HEK293 (cell line): ENCODE data around the gene C4BPB.

Source experiments
- CTCF ChIA-PET: fragments of 350-600 bp; formaldehyde crosslinking; extraction: SDS; loops from one replicate; lab custom pipeline; 2021; ENCODE audit warnings: antibody characterized with exemption; lab: Yijun Ruan, JAX
- POLR2A ChIA-PET: fragments of 300-600 bp; formaldehyde crosslinking; extraction: SDS; loops from one replicate; lab custom pipeline; 2020; ENCODE audit warnings: antibody characterized with exemption, inconsistent platforms; lab: Yijun Ruan, JAX
- H3K27ac ChIP-seq: fragments of 200-500 bp; sonication (Bioruptor generic); 2 replicates; pipeline ENCODE4 v1.5.1; 2014; ENCODE audit warnings: low read depth, low read length, control low read depth, inconsistent platforms; ENCODE audit errors: extremely low read depth
- H3K36me3 ChIP-seq, 2 experiments: fragments of 200-500 bp in 1 of 2; sonication (Bioruptor generic) in 1 of 2; 1 replicate in 1 of 2; 2 replicates in 1 of 2; pipeline ENCODE4 v1.5.1; 2014 to 2017; ENCODE audit warnings: inconsistent platforms in 2 of 2, low read length in 2 of 2; ENCODE audit not compliant: control insufficient read depth in 2 of 2, insufficient read depth in 1 of 2
- H3K4me1 ChIP-seq: fragments of 200-500 bp; sonication (Bioruptor generic); 2 replicates; pipeline ENCODE4 v1.5.1; 2014; ENCODE audit warnings: mild to moderate bottlenecking, low read length, inconsistent platforms; ENCODE audit not compliant: control insufficient read depth, insufficient read depth
- H3K4me3 ChIP-seq: 2 replicates; pipeline ENCODE4 v1.5.1; 2011; ENCODE audit warnings: low read depth, mild to moderate bottlenecking, control low read depth, low read length, moderate library complexity
- H3K9me3 ChIP-seq: fragments of 200-500 bp; sonication (Bioruptor generic); 2 replicates; pipeline ENCODE4 v1.5.1; 2014; ENCODE audit warnings: low read depth, low read length, inconsistent platforms; ENCODE audit not compliant: control insufficient read depth, insufficient read depth
- GLI2 ChIP-seq: fragments of 450-650 bp; formaldehyde crosslinking; IDR thresholded peaks from 2 replicates; pipeline ENCODE4; 2017; ENCODE audit warnings: missing biosample characterization, missing genetic modification characterization, low read depth, borderline replicate concordance
- HOXD13 ChIP-seq: sonication (generic); formaldehyde crosslinking; IDR thresholded peaks from 2 replicates; pipeline ENCODE4 v1.8.0; 2022; ENCODE audit warnings: missing genetic modification reagents, borderline replicate concordance
- OVOL3 ChIP-seq: fragments of 450-650 bp; formaldehyde crosslinking; IDR thresholded peaks from 2 replicates; pipeline ENCODE4 v1.5.1; 2016; ENCODE audit warnings: missing biosample characterization, missing genetic modification characterization
- SCRT1 ChIP-seq: fragments of 450-650 bp; formaldehyde crosslinking; IDR thresholded peaks from 2 replicates; pipeline ENCODE4 v1.5.1; 2016; ENCODE audit warnings: missing biosample characterization, missing genetic modification characterization, borderline replicate concordance
- YY2 ChIP-seq: fragments of 450-650 bp; formaldehyde crosslinking; IDR thresholded peaks from 2 replicates; pipeline ENCODE4 v1.5.1; 2016; ENCODE audit warnings: missing biosample characterization, missing genetic modification characterization
- ZNF23 ChIP-seq: fragments of 450-650 bp; formaldehyde crosslinking; IDR thresholded peaks from 2 replicates; pipeline ENCODE4 v1.5.1; 2016; ENCODE audit warnings: missing biosample characterization, missing genetic modification characterization, borderline replicate concordance
- ZNF366 ChIP-seq: fragments of 450-650 bp; formaldehyde crosslinking; conservative IDR thresholded peaks from 2 replicates; pipeline ENCODE4 v1.5.1; 2016; ENCODE audit warnings: missing biosample characterization, missing genetic modification characterization
- ZNF404 ChIP-seq: fragments of 450-650 bp; formaldehyde crosslinking; IDR thresholded peaks from 2 replicates; pipeline ENCODE4 v1.5.1; 2017; ENCODE audit warnings: missing biosample characterization, missing genetic modification characterization
- ZNF423 ChIP-seq: fragments of 450-650 bp; formaldehyde crosslinking; IDR thresholded peaks from 2 replicates; pipeline ENCODE4 v1.5.1; 2016; ENCODE audit warnings: missing biosample characterization, missing genetic modification characterization
- ZNF426 ChIP-seq: fragments of 450-650 bp; formaldehyde crosslinking; IDR thresholded peaks from 2 replicates; pipeline ENCODE4 v1.5.1; 2017; ENCODE audit warnings: missing biosample characterization, missing genetic modification characterization, mild to moderate bottlenecking, inconsistent platforms, moderate library complexity
- ZNF529 ChIP-seq: fragments of 450-650 bp; formaldehyde crosslinking; IDR thresholded peaks from 2 replicates; pipeline ENCODE4 v1.5.1; 2017; ENCODE audit warnings: missing genetic modification characterization, missing biosample characterization; ENCODE audit not compliant: insufficient replicate concordance
- ZNF664 ChIP-seq: fragments of 450-650 bp; formaldehyde crosslinking; IDR thresholded peaks from 2 replicates; pipeline ENCODE4 v1.5.1; 2016; ENCODE audit warnings: missing biosample characterization, missing genetic modification characterization
- ZNF707 ChIP-seq: fragments of 450-650 bp; formaldehyde crosslinking; IDR thresholded peaks from 2 replicates; pipeline ENCODE4 v1.5.1; 2016; ENCODE audit warnings: missing biosample characterization, missing genetic modification characterization
- ZSCAN16 ChIP-seq: fragments of 450-650 bp; formaldehyde crosslinking; IDR thresholded peaks from 2 replicates; pipeline ENCODE4 v1.5.1; 2016; ENCODE audit warnings: missing biosample characterization, missing genetic modification characterization
- TF ChIP-seq, protein P1 (sequence below): fragments of 450-650 bp; formaldehyde crosslinking; IDR thresholded peaks from 2 replicates; pipeline ENCODE4 v1.5.0; 2017; ENCODE audit warnings: missing biosample characterization, missing genetic modification characterization, borderline replicate concordance
- TF ChIP-seq, protein P2 (sequence below): fragments of 450-650 bp; formaldehyde crosslinking; IDR thresholded peaks from 2 replicates; pipeline ENCODE4 v1.5.1; 2017; ENCODE audit warnings: missing biosample characterization, missing genetic modification characterization
- TF ChIP-seq, protein P3 (sequence below): fragments of 450-650 bp; formaldehyde crosslinking; IDR thresholded peaks from 2 replicates; pipeline ENCODE4 v1.5.1; 2016; ENCODE audit warnings: missing biosample characterization, missing genetic modification characterization
- TF ChIP-seq, protein P4 (sequence below): fragments of 450-650 bp; formaldehyde crosslinking; IDR thresholded peaks from 2 replicates; pipeline ENCODE4 v1.5.1; 2016; ENCODE audit warnings: missing biosample characterization, missing genetic modification characterization

The C4BPB gene

DNA sequence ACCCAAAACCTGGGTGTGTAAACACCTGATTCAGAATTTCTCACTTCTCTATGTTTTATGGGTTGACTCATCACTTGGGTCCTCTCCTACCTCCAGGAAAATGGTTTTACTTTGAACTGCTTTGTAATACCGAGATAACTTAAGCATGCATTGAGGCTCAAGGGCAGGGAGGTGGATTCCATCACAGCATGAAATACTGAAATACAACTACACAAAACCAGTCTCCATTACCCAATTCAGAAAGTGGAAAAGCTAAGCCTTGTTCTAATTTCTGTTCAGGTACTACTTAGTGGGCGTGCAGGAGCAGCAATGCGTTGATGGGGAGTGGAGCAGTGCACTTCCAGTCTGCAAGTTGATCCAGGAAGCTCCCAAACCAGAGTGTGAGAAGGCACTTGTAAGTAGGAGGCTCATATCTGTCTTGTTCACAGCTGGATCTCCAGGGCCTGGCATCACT, 9.2 kb downstream of the C4BPB start:
- CTCF ChIA-PET: interaction anchor here (0.7 kb wide), 1 partner anchor 311 kb away, joined by 5 read pairs; no protein-coding TSS in a partner anchor
- Histone ChIP-seq H3K36me3 (no peaks in the 10 kb centered on the region), H3K4me1 (no peaks in the 10 kb centered on the region), H3K27ac (no peak overlapping the region), H3K4me3 (no peak overlapping the region), H3K9me3 (no peaks in the 10 kb centered on the region)
- no peak for TF ChIP-seq GLI2 (tag by site-specific recombination)
- no peak for TF ChIP-seq YY2 (tag by site-specific recombination)
- TF ChIP-seq ZNF366 (tag by site-specific recombination): no peak
- no peak for TF ChIP-seq ZSCAN16
- TF ChIP-seq, protein P1, sequence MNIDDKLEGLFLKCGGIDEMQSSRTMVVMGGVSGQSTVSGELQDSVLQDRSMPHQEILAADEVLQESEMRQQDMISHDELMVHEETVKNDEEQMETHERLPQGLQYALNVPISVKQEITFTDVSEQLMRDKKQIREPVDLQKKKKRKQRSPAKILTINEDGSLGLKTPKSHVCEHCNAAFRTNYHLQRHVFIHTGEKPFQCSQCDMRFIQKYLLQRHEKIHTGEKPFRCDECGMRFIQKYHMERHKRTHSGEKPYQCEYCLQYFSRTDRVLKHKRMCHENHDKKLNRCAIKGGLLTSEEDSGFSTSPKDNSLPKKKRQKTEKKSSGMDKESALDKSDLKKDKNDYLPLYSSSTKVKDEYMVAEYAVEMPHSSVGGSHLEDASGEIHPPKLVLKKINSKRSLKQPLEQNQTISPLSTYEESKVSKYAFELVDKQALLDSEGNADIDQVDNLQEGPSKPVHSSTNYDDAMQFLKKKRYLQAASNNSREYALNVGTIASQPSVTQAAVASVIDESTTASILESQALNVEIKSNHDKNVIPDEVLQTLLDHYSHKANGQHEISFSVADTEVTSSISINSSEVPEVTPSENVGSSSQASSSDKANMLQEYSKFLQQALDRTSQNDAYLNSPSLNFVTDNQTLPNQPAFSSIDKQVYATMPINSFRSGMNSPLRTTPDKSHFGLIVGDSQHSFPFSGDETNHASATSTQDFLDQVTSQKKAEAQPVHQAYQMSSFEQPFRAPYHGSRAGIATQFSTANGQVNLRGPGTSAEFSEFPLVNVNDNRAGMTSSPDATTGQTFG (tag by site-specific recombination): no peak
- TF ChIP-seq ZNF23 (tag by site-specific recombination): no peak
- no peak for TF ChIP-seq SCRT1 (tag by site-specific recombination)
- no peak for TF ChIP-seq OVOL3 (tag by site-specific recombination)
- no peak for TF ChIP-seq HOXD13 (CRISPR knock-in tag)
- TF ChIP-seq ZNF529 (tag by site-specific recombination): no peak
- TF ChIP-seq ZNF423 (tag by site-specific recombination): no peak
- no peak for TF ChIP-seq ZNF664 (tag by site-specific recombination)
- TF ChIP-seq ZNF426 (tag by site-specific recombination): no peak
- POLR2A ChIA-PET: no interaction called here

DNA sequence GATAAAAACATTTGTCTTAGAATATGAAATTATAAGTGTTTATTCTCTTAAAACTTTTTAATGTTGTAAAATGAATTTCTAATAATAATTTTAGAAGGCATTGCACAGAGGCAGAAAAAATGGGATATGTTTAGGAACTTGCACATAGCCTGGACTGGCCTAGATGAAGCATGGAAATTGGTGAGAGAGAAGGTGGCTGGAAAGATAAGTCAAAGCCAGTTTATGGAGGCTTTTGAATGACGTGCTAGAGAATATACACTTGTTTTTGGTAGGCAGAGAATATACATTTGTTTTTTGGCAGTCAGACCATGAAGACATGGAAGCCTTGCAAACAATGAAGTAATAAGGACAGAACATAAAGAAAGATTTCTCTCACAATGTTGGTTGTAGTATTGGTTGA, 13.1 kb downstream of the C4BPB start:
- CTCF ChIA-PET: interaction anchor here (0.7 to 1.7 kb wide), 2 partner anchors 303 to 308 kb away, joined by 3 to 9 read pairs; no protein-coding TSS in a partner anchor
- Histone ChIP-seq H3K4me3 (no peak overlapping the region), H3K36me3 (no peaks in the 10 kb centered on the region), H3K9me3 (no peaks in the 10 kb centered on the region), H3K27ac (no peak overlapping the region), H3K4me1 (no peaks in the 10 kb centered on the region)
- TF ChIP-seq, protein P2, sequence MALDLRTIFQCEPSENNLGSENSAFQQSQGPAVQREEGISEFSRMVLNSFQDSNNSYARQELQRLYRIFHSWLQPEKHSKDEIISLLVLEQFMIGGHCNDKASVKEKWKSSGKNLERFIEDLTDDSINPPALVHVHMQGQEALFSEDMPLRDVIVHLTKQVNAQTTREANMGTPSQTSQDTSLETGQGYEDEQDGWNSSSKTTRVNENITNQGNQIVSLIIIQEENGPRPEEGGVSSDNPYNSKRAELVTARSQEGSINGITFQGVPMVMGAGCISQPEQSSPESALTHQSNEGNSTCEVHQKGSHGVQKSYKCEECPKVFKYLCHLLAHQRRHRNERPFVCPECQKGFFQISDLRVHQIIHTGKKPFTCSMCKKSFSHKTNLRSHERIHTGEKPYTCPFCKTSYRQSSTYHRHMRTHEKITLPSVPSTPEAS (tag by site-specific recombination): no peak
- TF ChIP-seq ZNF707 (tag by site-specific recombination): no peak
- TF ChIP-seq ZNF404: no peak
- TF ChIP-seq, protein P3, sequence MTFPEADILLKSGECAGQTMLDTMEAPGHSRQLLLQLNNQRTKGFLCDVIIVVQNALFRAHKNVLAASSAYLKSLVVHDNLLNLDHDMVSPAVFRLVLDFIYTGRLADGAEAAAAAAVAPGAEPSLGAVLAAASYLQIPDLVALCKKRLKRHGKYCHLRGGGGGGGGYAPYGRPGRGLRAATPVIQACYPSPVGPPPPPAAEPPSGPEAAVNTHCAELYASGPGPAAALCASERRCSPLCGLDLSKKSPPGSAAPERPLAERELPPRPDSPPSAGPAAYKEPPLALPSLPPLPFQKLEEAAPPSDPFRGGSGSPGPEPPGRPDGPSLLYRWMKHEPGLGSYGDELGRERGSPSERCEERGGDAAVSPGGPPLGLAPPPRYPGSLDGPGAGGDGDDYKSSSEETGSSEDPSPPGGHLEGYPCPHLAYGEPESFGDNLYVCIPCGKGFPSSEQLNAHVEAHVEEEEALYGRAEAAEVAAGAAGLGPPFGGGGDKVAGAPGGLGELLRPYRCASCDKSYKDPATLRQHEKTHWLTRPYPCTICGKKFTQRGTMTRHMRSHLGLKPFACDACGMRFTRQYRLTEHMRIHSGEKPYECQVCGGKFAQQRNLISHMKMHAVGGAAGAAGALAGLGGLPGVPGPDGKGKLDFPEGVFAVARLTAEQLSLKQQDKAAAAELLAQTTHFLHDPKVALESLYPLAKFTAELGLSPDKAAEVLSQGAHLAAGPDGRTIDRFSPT: no peak
- TF ChIP-seq GLI2 (tag by site-specific recombination): no peak
- TF ChIP-seq, protein P4, sequence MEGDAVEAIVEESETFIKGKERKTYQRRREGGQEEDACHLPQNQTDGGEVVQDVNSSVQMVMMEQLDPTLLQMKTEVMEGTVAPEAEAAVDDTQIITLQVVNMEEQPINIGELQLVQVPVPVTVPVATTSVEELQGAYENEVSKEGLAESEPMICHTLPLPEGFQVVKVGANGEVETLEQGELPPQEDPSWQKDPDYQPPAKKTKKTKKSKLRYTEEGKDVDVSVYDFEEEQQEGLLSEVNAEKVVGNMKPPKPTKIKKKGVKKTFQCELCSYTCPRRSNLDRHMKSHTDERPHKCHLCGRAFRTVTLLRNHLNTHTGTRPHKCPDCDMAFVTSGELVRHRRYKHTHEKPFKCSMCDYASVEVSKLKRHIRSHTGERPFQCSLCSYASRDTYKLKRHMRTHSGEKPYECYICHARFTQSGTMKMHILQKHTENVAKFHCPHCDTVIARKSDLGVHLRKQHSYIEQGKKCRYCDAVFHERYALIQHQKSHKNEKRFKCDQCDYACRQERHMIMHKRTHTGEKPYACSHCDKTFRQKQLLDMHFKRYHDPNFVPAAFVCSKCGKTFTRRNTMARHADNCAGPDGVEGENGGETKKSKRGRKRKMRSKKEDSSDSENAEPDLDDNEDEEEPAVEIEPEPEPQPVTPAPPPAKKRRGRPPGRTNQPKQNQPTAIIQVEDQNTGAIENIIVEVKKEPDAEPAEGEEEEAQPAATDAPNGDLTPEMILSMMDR: no peak
- POLR2A ChIA-PET: no interaction called here
